ENCODE measurements around the gene TPSD1.
"Not testable (repeated sequence)": the region's sequence is repeated elsewhere in the genome, so short reads cannot be mapped to it uniquely, and the experiment has no call there.

TPSD1 gene

DNA sequence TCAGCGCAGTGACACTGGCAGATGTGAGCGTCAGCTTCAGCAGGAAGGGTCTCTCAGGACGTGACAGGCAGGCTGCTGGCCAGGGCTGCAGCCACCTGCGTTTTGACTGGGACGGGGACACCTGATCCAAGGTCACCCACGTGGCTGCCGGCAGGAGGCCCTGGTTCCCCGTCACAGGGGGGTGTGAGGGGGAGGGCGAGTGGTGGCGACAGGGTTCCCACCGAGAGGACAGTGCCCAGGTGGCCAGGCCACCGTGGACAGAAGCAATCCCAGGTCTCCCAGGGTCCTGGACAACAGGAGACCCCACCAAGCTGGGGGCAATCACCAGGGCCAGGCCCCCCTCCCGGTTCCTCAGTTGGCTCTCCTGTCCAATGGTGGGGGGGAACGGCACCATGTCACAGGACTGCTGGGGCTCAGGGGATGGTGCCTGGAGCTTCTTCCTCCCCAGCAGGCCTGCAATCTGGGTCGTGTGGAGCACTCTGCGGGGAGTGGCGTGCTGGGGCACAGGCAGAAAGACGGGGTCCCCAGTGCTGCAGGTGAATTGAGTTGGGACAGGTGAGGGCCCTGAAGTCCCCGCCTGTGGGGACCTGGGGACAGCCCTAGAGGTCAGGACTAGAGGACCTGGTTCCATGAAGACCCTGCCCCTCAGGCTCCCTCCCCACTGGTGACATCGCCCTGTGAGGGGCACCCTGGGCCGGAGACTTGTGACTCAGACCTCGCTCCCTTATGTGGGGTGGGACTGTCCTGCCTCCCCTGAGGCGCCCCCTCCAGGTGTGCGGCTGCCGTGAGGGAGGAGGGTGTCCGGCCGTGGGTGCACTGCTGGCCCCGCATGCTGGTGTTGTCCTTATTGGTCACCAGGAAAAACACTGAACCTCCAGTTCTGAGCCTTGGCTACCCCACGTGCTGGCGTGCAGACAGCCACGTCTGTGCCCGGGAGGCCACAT is 11.7 kb upstream of the TPSD1 start:
- not testable (repeated sequence) for DNase-seq

DNA sequence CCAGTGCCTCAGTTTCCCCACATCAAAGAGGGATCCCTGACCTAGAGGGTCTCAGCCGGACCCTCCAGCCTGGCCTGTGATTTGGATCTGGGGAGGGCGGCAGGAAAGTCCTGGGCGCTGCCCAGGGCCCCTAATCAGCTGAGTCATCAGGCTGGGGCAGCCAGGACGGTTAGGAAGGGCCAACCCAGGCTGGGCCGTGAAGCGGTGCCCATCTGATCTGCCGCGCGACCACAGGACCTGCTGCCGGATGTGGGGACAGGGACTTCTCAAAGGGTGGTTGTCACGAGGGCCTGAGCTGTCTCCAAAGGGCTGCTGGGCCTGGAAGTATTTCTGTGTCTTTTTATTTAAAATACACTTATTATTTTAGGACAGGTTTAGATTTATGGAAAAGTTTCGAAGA is 11.0 kb upstream of the TPSD1 start:
- peak; percentile 37 to 54 for DNase-seq

DNA sequence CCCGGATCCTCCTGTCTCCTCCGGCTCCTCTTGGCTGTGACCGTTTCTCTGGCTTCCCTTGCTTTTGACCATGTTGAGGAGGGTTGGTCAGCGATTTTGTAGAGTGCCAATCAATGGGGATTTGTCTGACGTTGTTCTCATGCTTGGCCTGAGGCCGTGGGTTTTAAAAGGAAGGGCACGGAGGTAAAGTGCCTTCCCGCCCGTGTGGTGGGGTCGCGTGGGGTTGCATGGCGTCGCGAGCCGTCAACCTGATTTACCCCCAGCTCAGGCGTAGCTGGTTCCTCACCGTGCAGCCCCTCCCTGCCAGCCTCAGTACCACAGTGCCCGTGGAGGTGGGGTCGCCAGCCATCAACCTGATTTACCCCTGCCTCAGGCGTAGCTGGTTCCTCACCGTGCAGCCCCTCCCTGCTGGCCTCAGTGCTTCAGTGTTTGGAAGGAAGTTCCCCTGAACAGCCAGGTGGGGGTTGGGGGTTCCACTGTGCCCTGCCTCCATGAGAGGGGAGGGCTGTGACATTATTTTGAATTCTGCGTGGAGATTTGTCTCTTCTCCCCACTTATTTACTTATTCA is 10.3 kb upstream of the TPSD1 start:
- DNase-seq, result no peak

DNA sequence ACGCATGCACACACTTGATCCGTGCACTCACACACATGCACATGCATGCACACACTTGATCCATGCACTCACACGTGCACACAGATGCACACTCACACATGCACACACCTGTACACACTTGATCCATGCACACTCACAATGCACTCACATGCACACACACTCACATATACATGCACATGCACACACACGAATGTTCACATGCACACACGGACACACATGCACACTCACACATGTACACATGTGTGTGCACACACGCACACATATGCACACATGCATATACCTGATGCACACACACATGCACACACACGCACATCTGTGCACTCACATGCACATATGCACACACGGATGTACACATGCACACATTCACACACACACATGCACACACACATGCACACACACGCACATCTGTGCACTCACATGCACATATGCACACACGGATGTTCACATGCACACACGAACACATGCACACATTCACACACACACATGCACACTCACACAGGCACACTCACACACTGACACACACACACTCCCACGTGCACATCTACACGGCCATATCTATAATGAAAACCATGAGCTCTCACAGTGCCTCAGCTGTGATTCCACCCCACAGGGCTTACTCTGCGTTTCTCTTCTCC is 7.8 kb upstream of the TPSD1 start:
- DNase-seq, result not testable (repeated sequence)

DNA sequence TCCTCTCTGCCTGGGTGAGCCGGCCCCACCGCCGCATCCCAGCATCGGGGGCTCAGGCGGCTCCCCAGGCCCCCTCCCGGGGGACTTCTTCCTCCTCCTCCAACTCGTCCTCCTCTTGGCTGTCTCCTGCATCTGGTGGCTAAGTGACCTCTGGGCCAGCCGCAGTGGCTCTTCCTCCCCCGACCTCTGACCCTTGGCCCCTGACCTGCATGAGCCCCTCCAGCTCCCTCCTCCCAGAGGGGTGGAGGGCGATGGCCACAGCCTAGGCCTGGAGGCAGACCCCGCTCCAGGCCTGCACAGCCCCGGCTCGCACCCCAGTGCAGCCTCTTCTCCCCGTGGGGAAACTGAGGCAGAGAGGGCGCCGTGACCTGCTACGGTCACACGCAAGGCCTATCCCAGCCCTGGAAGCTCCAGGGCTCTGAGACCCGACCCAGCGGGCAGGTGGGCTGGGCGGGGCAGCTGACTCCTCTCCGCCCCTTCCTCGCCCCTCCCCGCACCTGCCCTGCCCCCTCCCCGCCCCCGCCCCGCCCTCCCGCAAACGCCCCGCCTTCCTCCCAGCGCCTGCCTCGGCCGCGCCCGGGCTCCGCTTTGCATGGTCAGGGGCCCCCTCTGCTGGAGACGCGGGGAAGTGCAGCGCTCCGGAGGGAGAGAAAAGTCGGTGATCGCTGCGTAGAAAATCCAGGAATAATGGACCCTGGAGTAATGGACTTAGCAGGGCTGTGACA is 6.7 kb upstream of the TPSD1 start:
- DNase-seq, result not testable (repeated sequence)

DNA sequence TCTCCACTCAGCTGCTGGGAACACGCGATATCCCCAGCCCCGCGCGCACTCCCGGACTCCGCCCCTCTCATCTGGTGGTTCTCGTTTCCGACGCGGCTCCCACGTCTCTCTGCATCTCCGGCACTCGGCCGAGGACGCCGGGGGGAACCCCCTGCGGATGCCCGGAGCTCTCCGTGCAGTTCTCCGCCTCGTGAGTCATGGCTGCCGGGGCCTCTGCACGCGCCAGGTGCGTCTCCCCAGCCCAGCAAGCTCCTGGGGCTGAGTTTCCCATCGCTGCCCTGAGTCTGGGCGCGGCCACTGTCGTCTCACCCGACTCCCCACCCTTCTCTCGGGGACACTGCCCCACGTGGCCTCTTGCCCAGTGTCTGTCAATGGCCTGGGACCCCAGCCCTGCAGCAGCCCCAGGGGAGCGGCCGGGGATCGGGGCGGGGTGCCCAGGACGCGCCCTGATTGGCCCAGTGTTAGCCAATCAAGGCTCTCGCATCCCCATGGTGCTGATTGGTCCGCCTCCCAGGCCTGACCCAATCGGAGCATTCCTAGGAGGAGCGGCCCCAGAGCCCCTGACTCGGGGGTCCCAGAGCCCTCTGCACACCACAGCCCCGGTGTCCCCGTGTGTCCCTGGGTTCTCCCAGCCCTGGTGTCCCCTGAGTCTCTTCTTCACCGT is 2.0 kb upstream of the TPSD1 start:
- not testable (repeated sequence) for DNase-seq

DNA sequence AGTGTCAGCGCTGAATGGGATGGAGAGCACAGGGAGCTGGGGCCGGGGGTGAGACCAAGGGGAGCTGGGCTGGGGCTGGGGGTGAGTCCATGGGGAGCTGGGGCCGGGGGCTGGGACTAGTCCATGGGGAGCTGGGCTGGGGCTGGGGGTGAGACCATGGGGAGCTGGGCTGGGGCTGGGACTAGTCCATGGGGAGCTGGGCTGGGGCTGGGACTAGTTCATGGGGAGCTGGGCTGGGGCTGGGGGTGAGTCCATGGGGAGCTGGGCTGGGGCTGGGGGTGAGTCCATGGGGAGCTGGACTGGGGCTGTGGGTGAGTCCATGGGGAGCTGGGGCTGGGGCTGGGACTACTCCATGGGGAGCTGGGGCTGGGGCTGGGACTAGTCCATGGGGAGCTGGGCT is 1.0 kb upstream of the TPSD1 start:
- not testable (repeated sequence) for DNase-seq

DNA sequence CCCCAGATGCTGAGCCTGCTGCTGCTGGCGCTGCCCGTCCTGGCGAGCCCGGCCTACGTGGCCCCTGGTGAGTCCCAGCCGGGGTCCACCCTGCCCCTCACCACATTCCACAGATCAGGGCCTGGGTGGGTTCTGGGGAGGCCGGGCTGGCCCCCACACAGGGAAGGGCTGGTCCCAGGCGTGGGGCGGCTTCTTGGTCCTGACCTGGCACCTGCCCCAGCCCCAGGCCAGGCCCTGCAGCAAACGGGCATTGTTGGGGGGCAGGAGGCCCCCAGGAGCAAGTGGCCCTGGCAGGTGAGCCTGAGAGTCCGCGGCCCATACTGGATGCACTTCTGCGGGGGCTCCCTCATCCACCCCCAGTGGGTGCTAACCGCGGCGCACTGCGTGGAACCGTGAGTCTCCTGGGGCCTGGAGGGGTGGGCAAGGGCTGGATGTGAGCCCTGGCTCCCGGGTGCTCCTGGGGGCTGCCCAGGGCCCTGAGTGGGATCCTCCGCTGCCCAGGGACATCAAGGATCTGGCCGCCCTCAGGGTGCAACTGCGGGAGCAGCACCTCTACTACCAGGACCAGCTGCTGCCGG is 516 bp downstream of the TPSD1 start:
- DNase-seq, result not testable (repeated sequence)

DNA sequence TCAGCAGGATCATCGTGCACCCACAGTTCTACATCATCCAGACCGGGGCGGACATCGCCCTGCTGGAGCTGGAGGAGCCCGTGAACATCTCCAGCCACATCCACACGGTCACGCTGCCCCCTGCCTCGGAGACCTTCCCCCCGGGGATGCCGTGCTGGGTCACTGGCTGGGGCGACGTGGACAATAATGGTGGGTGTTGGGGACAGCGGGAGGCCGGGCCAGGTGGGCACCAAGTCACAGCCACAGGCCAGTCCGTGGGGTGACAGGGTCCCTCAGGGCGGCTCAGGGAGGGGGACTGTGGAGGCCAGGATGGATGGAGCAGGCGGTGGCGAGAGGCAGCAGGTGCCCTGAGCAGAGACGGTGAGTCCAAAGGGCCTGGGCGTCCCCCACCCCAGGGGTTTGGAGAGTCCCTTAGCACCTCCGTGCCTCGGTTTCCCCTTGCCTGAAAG is 1.0 kb downstream of the TPSD1 start:
- DNase-seq, result no peak

DNA sequence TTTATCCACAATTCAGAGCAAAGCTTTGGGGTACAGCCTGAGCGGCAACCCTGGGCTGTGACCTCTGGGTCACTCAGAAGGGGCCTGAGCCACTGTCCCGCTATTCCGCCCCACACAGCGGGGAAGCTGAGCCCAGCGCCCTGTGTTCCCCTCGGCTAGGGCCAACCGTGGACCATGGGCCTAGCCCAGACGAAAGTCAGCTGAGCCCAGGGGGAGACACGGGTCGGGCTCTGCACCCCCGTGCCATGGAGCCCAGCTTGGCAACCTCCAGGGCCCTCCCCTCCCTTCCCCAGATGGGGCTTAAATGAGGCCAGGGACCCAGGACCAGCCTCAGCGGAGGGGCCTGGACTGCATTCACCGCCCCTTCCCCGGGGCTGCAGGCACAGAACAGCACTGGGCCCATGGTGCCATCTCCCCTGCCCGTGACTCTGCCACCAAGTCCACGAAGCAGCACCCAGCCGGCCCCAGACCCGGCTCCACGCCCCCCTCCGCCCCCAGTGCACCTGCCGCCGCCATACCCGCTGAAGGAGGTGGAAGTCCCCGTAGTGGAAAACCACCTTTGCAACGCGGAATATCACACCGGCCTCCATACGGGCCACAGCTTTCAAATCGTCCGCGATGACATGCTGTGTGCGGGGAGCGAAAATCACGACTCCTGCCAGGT is 1.8 kb downstream of the TPSD1 start:
- DNase-seq, result no peak

DNA sequence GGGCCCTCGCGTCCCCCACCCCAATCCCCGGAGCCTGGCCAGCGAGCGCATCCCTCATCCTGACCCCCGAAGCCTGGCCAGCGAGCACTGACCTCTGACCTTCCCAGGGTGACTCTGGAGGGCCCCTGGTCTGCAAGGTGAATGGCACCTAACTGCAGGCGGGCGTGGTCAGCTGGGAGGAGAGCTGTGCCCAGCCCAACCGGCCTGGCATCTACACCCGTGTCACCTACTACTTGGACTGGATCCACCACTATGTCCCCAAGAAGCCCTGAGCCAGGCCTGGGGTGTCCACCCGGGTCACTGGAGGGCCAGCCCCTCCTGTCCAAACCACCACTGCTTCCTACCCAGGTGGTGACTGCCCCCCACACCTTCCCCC is 2.3 kb downstream of the TPSD1 start:
- no peak for DNase-seq

DNA sequence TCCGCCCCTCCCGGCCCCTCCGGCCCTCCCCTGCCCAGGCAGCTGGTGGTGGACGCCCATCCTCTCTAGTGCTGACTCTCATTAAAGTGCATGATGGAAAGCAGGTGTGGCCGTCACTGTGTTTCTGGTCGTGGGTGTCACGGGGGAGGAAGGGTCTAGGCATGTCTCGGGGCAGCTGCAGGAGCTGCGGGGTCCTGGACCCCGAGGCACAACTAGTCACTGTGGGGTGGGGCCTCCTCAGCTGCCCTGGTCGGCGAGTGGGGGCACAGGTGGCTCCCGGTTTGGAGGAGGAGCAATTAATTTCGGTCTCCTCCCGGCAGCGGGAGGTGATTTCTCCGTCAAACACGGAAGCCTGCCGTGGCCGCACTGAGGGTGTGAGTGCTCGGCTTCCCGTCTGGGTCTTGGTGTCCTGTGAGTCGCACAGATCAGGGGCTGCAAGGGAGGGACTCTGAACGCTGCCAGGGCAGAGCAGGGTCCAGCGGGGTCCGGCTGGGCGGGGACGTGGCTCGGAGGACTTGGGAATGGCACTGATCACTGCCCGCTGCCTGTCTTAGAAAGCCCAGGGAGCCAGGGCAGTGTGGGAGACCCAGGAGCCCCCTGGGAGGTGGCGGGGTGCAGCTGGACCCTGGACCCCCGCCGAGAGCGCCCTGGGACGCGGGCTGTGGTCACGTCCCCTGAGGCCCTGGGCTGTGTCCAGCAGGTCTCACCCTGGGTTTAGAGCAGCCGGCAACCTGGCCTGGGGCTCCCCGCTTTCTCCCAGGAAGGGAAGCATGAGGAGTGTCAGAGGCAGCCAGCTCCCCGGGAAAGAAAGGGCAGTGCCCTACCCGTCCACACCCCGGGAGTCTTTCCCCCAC is 3.3 kb downstream of the TPSD1 start:
- DNase-seq, result no peak

DNA sequence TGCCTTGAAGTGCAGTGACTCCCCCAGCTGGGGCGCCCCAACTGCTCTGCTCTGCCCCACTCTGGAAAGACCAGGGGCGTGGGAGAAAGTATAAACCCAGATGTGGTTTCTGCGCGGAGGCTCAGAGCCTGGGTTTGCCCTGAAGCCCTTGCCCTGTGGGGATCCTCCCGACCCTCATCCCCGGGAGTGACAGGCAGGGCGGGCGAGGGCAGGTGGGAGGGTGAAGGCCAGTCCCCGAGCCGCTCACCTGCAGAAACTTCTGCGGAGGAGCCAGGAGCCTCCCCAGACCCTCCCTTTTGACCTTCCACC is 3.8 kb downstream of the TPSD1 start:
- DNase-seq, result no peak

DNA sequence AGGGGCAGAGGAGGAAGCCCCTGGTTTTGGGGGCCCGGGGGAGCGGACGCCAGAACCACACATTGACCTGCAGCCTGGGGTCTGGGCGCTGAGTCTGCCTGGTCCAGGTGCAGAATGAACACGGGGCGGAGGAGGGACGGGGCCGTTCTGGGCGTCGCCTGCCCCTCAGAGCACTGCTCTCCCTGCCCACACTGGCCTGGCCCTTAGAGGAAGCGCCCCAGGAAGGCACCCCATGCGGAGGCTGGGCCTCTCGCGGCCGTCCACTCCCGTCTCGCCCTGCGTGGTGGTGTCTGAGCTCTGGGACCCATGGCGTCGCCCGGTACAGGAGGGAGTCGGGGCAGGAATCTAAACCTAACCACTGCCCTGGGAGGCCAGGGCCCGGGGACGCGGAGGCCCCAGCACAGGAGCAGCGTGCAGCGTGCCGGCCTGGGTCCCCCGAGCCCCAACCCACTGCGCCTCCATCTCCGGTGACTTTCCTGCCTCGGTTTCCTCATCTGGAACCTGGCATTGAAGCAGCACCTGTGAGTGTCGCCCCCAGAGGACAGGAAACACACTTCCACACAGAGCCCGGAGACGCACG is 4.3 kb downstream of the TPSD1 start:
- DNase-seq, result no peak

DNA sequence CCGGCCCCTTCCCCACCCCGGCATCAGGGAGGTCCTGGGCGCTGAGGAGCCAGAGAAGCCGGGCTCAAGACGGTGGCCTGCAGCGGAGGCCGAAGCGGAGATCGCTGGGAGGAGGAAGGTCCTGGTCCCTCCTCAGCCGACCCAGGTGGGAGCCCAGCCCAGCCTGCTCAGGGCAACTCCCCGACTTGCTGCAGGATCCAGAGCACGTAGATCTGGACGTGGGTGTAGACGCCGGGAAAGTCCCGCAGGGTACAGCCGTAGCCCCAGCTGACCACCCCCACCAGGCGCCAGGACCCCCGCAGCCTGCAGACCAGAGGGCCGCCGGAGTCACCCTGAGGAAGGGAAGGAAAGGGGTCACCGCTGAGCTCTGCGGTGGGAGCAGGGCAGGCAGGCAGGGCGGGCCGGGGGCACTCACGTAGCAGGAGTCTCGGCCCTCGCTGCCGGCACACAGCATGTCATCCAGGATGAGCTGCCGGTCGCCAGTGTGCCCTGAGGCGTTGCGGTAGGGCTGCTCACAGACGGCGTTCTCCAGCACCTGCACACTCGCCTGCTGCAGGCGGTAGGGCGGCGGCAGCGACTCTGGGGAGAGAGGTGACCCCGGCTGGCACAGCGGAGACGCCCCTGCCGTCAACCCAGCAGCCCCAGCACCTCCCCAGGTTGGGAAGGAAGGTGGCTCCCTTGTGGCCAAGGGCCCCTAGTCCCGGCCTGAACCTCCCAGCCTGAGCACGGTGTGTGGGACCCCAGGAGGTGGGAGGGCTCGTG is 5.4 kb downstream of the TPSD1 start:
- DNase-seq, result no peak

DNA sequence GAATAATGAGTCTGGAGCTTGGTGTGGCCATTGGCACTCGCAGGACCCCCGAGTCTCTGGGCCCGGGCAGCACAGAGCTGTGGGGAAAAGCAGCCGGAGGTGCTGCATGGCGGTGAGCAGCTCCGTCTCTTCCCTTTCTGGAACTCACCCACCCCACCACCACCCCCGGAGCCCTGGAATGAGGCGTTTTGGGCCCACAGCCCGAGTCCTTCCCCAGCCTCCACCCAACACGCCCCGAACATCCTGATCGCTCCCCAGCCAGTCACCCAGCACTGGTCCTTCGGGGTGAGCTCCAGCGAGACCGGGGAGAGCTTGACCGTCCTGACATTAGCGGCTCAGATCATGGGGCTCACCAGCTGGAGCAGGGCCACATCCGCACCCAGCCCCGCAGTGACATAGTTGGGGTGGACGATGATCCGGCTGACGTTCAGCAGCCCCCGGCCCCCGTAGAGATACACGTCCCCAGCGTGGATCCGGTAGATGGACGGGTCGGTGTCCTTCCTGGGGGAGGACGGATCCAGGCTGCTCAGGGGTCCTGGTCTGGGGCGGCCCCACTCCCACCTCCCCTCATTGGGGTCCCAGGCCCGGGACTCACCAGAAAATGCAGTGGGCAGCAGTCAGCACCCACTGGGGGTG is 6.5 kb downstream of the TPSD1 start:
- no peak for DNase-seq

DNA sequence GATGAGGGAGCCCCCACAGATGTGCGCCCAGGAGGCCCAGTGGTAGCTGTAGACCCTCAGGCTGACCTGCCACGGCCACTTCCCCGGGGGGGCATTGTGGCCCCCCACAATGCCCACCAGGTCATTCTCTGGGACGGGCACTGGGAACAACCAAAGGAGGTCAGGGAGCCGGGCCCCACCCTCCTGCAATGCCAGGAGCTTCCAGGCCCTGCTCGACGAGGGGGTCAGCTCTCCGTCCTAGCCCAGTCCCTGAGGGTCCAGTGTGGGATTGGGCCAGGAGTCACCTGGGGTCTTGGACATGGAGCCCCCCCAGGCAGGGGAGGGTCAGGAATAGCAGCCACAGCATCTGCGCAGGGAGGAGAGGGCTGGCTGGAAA is 7.0 kb downstream of the TPSD1 start:
- DNase-seq, result no peak

DNA sequence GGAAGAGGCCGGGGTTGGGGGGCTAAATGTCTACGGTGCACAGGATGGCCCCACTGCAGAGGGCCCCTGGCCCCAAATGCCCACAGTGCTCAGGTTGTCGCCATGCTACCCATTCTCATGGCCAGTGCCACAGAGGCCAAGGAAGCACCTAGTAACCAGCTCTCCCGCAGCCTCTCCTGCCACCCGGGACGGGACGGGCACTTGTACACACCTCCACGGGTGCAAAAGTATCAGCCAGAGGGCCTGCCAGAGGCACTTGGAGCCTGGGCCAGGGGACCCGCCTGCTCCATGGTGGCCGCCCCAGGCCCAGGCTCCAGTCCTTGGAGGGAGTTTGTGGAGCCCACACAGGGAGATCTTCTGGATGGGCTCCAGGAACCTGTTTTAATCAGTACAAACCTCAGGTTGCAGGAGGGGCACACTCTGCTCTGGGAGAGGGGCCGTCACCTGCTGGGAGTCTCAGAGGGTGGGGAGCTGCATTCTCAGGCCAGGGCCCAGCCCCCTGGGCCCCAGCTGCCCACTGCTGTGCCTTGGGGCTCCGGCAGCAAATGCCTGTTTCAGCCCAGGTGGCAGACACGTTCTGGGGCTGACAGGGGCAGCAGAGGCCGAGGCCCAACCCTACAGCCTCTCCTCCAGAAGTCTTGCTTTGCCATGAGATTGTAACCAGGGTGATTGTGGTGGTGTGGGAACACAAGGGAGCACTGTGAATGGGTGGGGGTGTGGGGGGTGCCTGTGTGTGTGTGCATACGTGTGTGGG is 7.9 kb downstream of the TPSD1 start:
- no peak for DNase-seq
